SK-N-SH (cell line): ENCODE results near the gene DGKZ. TPM values are rescaled to one million over a fixed set of nuclear protein-coding genes. Genes with fewer than 3 reads are reported as not detected.

Experiments
- CTCF ChIA-PET: fragments of 300-600, 350-600 bp; formaldehyde crosslinking; extraction: SDS; loops from one replicate; lab custom pipeline; 2021; lab: Yijun Ruan, JAX
- POLR2A ChIA-PET: fragments of 350-600 bp; sonication (Branson Sonifier 250); formaldehyde crosslinking; extraction: SDS; loops from one replicate; lab custom pipeline; 2020; ENCODE audit warnings: antibody characterized with exemption, inconsistent platforms; lab: Yijun Ruan, JAX
- DNase-seq: peaks from one replicate; pipeline ENCODE4 v3.0.0; 2012
- H2AFZ ChIP-seq: fragments of 200-600 bp; sonication (generic); 2 replicates; pipeline ENCODE4 v1.8.1; 2016; ENCODE audit warnings: antibody characterized with exemption, mild to moderate bottlenecking, low read depth
- H3F3A ChIP-seq: fragments of 200-600 bp; sonication (generic); replicated peaks from 2 replicates; pipeline ENCODE3; 2016; ENCODE audit warnings: antibody characterized with exemption, mild to moderate bottlenecking; ENCODE audit not compliant: insufficient read depth
- H3K27ac ChIP-seq, 2 experiments: fragments of 200-500 bp in 1 of 2; fragments of 200-600 bp in 1 of 2; sonication (Bioruptor generic) in 1 of 2; sonication (generic), shearing (Covaris generic) in 1 of 2; 2 replicates each; pipeline versions ENCODE4 v1.5.1 to v1.6.1; 2014 to 2016; ENCODE audit warnings: low read depth in 2 of 2, inconsistent platforms in 1 of 2, low read length in 1 of 2, mild to moderate bottlenecking in 1 of 2, mixed read lengths in 1 of 2
- H3K27me3 ChIP-seq: fragments of 200-600 bp; sonication (generic), shearing (Covaris generic); 2 replicates; pipeline ENCODE4 v1.6.1; 2016; ENCODE audit warnings: mixed run types; ENCODE audit not compliant: insufficient read depth
- H3K36me3 ChIP-seq, 2 experiments: fragments of 200-500 bp in 1 of 2; fragments of 200-600 bp in 1 of 2; sonication (Bioruptor generic) in 1 of 2; sonication (generic) in 1 of 2; replicated peaks in 1 of 2; 2 replicates each; pipeline versions ENCODE3 to v1.5.1; 2014 to 2016; ENCODE audit warnings: low read length in 1 of 2, mild to moderate bottlenecking in 1 of 2; ENCODE audit not compliant: insufficient read depth in 2 of 2, control insufficient read depth in 1 of 2
- H3K4me1 ChIP-seq, 2 experiments: fragments of 200-500 bp in 1 of 2; fragments of 200-600 bp in 1 of 2; sonication (Bioruptor generic) in 1 of 2; sonication (generic), shearing (Covaris generic) in 1 of 2; 2 replicates each; pipeline versions ENCODE4 v1.5.1 to v1.6.1; 2014 to 2016; ENCODE audit warnings: low read depth in 1 of 2, low read length in 1 of 2, mixed run types in 1 of 2; ENCODE audit not compliant: insufficient read depth in 2 of 2, control insufficient read depth in 1 of 2
- H3K4me2 ChIP-seq: fragments of 200-600 bp; sonication (generic), shearing (Covaris generic); 2 replicates; pipeline ENCODE4 v1.6.1; 2017; ENCODE audit warnings: mixed run types
- H3K4me3 ChIP-seq, 2 experiments: fragments of 200-500 bp in 1 of 2; fragments of 200-600 bp in 1 of 2; sonication (Bioruptor generic) in 1 of 2; sonication (generic), shearing (Covaris generic) in 1 of 2; 2 replicates each; pipeline versions ENCODE4 v1.5.1 to v1.8.1; 2014 to 2016; ENCODE audit warnings: low read depth in 2 of 2, inconsistent platforms in 1 of 2, low read length in 1 of 2, mild to moderate bottlenecking in 1 of 2, mixed read lengths in 1 of 2, moderate library complexity in 1 of 2
- H3K79me2 ChIP-seq: fragments of 200-600 bp; sonication (generic); 2 replicates; pipeline ENCODE4 v1.8.1; 2017; ENCODE audit warnings: mild to moderate bottlenecking; ENCODE audit not compliant: insufficient read depth
- H3K9ac ChIP-seq: fragments of 200-600 bp; sonication (generic); 2 replicates; pipeline ENCODE4 v1.6.1; 2017; ENCODE audit warnings: mixed run types
- H3K9me2 ChIP-seq: fragments of 200-600 bp; sonication (generic); 2 replicates; pipeline ENCODE4 v1.6.1; 2017; ENCODE audit warnings: mixed run types
- H3K9me3 ChIP-seq: fragments of 200-600 bp; sonication (generic); 2 replicates; pipeline ENCODE4 v1.6.1; 2017; ENCODE audit warnings: mixed run types, mild to moderate bottlenecking, moderate library complexity
- H4K20me1 ChIP-seq: fragments of 200-600 bp; sonication (generic); 2 replicates; pipeline ENCODE4 v1.6.1; 2017; ENCODE audit warnings: mild to moderate bottlenecking, mixed run types; ENCODE audit not compliant: insufficient read depth
- CHD2 ChIP-seq: fragments of 150-350 bp; IDR thresholded peaks from 2 replicates; pipeline ENCODE4 v1.6.1; 2018; ENCODE audit warnings: low read length; ENCODE audit not compliant: partially characterized antibody
- CTCF ChIP-seq: fragments of 200-600 bp; sonication (generic); IDR thresholded peaks from 2 replicates; pipeline ENCODE4 v1.6.1; 2017; ENCODE audit warnings: antibody characterized with exemption, mild to moderate bottlenecking, moderate library complexity
- FOSL2 ChIP-seq: IDR thresholded peaks from 2 replicates; pipeline ENCODE4 v1.4.0; 2012; ENCODE audit warnings: low read depth, mild to moderate bottlenecking, moderate library complexity, borderline replicate concordance
- FOXJ3 ChIP-seq: sonication (generic); formaldehyde crosslinking; IDR thresholded peaks from 2 replicates; pipeline ENCODE4 v1.5.1; 2020; ENCODE audit warnings: mild to moderate bottlenecking, missing genetic modification reagents
- GABPA ChIP-seq: IDR thresholded peaks from 2 replicates; pipeline ENCODE4 v1.4.0; 2012; ENCODE audit warnings: low read depth, mild to moderate bottlenecking
- GATA2 ChIP-seq: sonication (generic); formaldehyde crosslinking; IDR thresholded peaks from 2 replicates; pipeline ENCODE4 v1.5.0; 2020; ENCODE audit warnings: mild to moderate bottlenecking, missing genetic modification reagents
- JUND ChIP-seq: IDR thresholded peaks from 2 replicates; pipeline ENCODE4 v1.4.0; 2012
- MAX ChIP-seq: IDR thresholded peaks from 2 replicates; pipeline ENCODE4 v1.4.0; 2012; ENCODE audit warnings: low read depth
- MXI1 ChIP-seq: IDR thresholded peaks from 2 replicates; pipeline ENCODE4 v1.6.1; 2012; ENCODE audit warnings: mild to moderate bottlenecking, low read depth, low read length, improper control_type of control experiment
- NFIC ChIP-seq: IDR thresholded peaks from 2 replicates; pipeline ENCODE4 v1.4.0; 2012; ENCODE audit warnings: borderline replicate concordance
- NRF1 ChIP-seq: IDR thresholded peaks from 2 replicates; pipeline ENCODE4 v1.6.1; 2012; ENCODE audit warnings: low read depth, mild to moderate bottlenecking, low read length
- RAD21 ChIP-seq: IDR thresholded peaks from 2 replicates; pipeline ENCODE4 v1.6.1; 2012; ENCODE audit warnings: mild to moderate bottlenecking, low read length
- RCOR1 ChIP-seq: fragments of 150-350 bp; IDR thresholded peaks from 2 replicates; pipeline ENCODE4 v1.6.1; 2017; ENCODE audit warnings: antibody characterized with exemption, low read length
- REST ChIP-seq: IDR thresholded peaks from 2 replicates; pipeline ENCODE4 v1.6.1; 2012; ENCODE audit warnings: mild to moderate bottlenecking, low read depth, low read length, moderate library complexity
- RFX5 ChIP-seq: IDR thresholded peaks from 2 replicates; pipeline ENCODE4 v1.6.1; 2012; ENCODE audit warnings: mild to moderate bottlenecking, improper control_type of control experiment, low read length
- RXRA ChIP-seq: IDR thresholded peaks from 2 replicates; pipeline ENCODE4 v1.4.0; 2012; ENCODE audit warnings: low read depth, mild to moderate bottlenecking, borderline replicate concordance
- TAF1 ChIP-seq: IDR thresholded peaks from 2 replicates; pipeline ENCODE4 v1.6.1; 2012; ENCODE audit warnings: low read depth, mild to moderate bottlenecking, low read length, moderate library complexity, borderline replicate concordance
- USF1 ChIP-seq: IDR thresholded peaks from 2 replicates; pipeline ENCODE4 v1.4.0; 2012; ENCODE audit warnings: low read depth, borderline replicate concordance
- ZBTB33 ChIP-seq: IDR thresholded peaks from 2 replicates; pipeline ENCODE4 v1.4.0; 2012; ENCODE audit warnings: low read depth, borderline replicate concordance
- WGBS: methylation state at CpG from one replicate; pipeline ENCODE4 v1.1.6; 2017; ENCODE audit warnings: low lambda C conversion rate; 5-methylcytosine and 5-hydroxymethylcytosine counted together
- polyA plus RNA-seq, 3 experiments: library from polyadenylated mRNA; depleted of rRNA; stranded (reverse); fragments of >200 nt; gene quantifications; 2 replicates each; pipeline ENCODE4 v1.2.3, GENCODE V29; 2012

DGKZ gene
- polyA plus RNA-seq, 1 of the 3 experiments (the other 2 are of a cell fraction), result 33.2 TPM

GRCh38 chr11:46315783-46316563, 31.3 kb upstream of the DGKZ start:
- no peaks in the 10 kb centered on the region; the same call in 1 of the 2 replicates for H3K79me2 ChIP-seq
- no peak overlapping the region for H3K9ac ChIP-seq
- H3K4me1 ChIP-seq, result peaks cover 0 to 5% of the 10 kb centered on the region in 2 experiments; a peak in 1 of 4 replicates
- H2AFZ ChIP-seq, result no peak overlapping the region
- ChIA-PET CTCF (interaction anchor here (0.6 to 18.5 kb wide), 21 partner anchors 7 to 444 kb away, joined by 3 to 459 read pairs (median 3); partner anchors contain the start of gene CREB3L1), POLR2A (interaction anchor here (0.8 to 1.0 kb wide), 2 partner anchors 17 to 77 kb away, joined by 3 read pairs; no protein-coding TSS in a partner anchor)
- H3K27me3 ChIP-seq, result no peaks in the 10 kb centered on the region
- TF ChIP-seq REST, result no peak
- no peak for TF ChIP-seq TAF1
- TF ChIP-seq MAX, result no peak
- TF ChIP-seq MXI1, result no peak
- no peak for TF ChIP-seq GABPA
- no peak for TF ChIP-seq RAD21
- no peak for TF ChIP-seq FOSL2
- no peak for TF ChIP-seq GATA2 (CRISPR knock-in tag)
- no peak for TF ChIP-seq RFX5
- no peak for TF ChIP-seq NFIC
- TF ChIP-seq CHD2, result no peak
- TF ChIP-seq NRF1, result no peak
- no peak for TF ChIP-seq RCOR1
- no peak for TF ChIP-seq JUND
- no peak for TF ChIP-seq FOXJ3
- TF ChIP-seq USF1, result no peak
- no peak for TF ChIP-seq CTCF
- no peak for TF ChIP-seq RXRA
- TF ChIP-seq ZBTB33, result no peak
- H3K4me3 ChIP-seq, result no peak overlapping the region
- no peaks in the 10 kb centered on the region for H3K9me3 ChIP-seq
- H3K27ac ChIP-seq, result no peak overlapping the region
- WGBS, result 96% methylated on average over 5 of the region's 12 CpGs
- peaks cover 10% of the 10 kb centered on the region for H3F3A ChIP-seq
- no peak for DNase-seq
- no peak overlapping the region for H3K4me2 ChIP-seq
- no peaks in the 10 kb centered on the region for H4K20me1 ChIP-seq
- no peaks in the 10 kb centered on the region for H3K9me2 ChIP-seq
- peaks cover 16 to 58% of the 10 kb centered on the region in 2 experiments for H3K36me3 ChIP-seq
